ENCODE data around the gene RARRES1.

DNA sequence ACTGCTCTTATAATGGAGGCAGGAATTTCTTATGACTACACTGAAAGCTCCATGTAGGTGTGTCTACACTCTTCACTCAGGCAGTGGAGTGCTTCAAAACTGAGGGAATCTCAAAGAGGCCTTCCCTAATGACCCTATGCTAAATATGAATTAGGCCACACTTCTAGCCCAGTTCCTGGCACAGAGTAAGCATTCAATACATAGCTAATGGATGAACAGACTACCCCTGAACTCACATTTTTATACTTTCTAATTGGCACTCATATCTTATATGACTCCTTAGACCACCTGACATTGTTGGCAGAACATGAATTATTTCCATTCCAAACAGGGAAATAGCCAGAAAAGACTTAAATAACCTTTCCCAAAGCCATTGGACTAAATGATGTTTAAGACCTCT is 3.4 kb downstream of the RARRES1 start:
- TF ChIP-seq, protein P1, sequence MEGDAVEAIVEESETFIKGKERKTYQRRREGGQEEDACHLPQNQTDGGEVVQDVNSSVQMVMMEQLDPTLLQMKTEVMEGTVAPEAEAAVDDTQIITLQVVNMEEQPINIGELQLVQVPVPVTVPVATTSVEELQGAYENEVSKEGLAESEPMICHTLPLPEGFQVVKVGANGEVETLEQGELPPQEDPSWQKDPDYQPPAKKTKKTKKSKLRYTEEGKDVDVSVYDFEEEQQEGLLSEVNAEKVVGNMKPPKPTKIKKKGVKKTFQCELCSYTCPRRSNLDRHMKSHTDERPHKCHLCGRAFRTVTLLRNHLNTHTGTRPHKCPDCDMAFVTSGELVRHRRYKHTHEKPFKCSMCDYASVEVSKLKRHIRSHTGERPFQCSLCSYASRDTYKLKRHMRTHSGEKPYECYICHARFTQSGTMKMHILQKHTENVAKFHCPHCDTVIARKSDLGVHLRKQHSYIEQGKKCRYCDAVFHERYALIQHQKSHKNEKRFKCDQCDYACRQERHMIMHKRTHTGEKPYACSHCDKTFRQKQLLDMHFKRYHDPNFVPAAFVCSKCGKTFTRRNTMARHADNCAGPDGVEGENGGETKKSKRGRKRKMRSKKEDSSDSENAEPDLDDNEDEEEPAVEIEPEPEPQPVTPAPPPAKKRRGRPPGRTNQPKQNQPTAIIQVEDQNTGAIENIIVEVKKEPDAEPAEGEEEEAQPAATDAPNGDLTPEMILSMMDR (IDR thresholded peaks at IDR 0.05; ENCODE audit: low read depth, low read length, poor library complexity, severe bottlenecking): no peak
- TF ChIP-seq EZH2phosphoT487 (IDR thresholded peaks at IDR 0.05; ENCODE audit: borderline replicate concordance, low read length): no peak

Data from DOHH2 (cell line).